PFSK-1 (cell line): ENCODE measurements around the gene MED12.

Experiments
- FOXP2 ChIP-seq: optimal IDR thresholded peaks from 2 replicates; pipeline ENCODE3; 2011; ENCODE audit warnings: borderline replicate concordance, control low read depth, inconsistent platforms; ENCODE audit not compliant: insufficient read depth; ENCODE audit errors: extremely low read length, extremely low read depth
- POLR2AphosphoS5 ChIP-seq: IDR thresholded peaks from 2 replicates; pipeline ENCODE4 v1.6.1; 2012; ENCODE audit warnings: low read depth, mild to moderate bottlenecking, control low read depth, low read length, moderate library complexity
- REST ChIP-seq, 2 experiments: IDR thresholded peaks; 2 replicates each; pipeline versions ENCODE4 v1.6.1 to v1.8.0; 2011 to 2012; ENCODE audit warnings: low read depth in 2 of 2, low read length in 2 of 2, control low read depth in 1 of 2, inconsistent platforms in 1 of 2, mild to moderate bottlenecking in 1 of 2, moderate library complexity in 1 of 2; ENCODE audit not compliant: insufficient read depth in 1 of 2
- SIN3A ChIP-seq: IDR thresholded peaks from 2 replicates; pipeline ENCODE4 v1.6.1; 2012; ENCODE audit warnings: mild to moderate bottlenecking, low read length, moderate library complexity, borderline replicate concordance; ENCODE audit not compliant: insufficient read depth
- TAF1 ChIP-seq: IDR thresholded peaks from 2 replicates; pipeline ENCODE4 v1.6.1; 2012; ENCODE audit warnings: low read length, control low read depth, borderline replicate concordance; ENCODE audit not compliant: insufficient read depth

The MED12 gene

GRCh38 chrX:71082822-71083221 lies 35.6 kb upstream of the MED12 start:
- TF ChIP-seq TAF1 = no peak
- no peak for TF ChIP-seq FOXP2
- TF ChIP-seq SIN3A = no peak
- TF ChIP-seq REST (IDR thresholded peaks at IDR 0.05; ENCODE audit: insufficient read depth in 1 of 2, low read depth in 2 of 2, low read length in 2 of 2) = no peak
- TF ChIP-seq POLR2AphosphoS5 = no peak

GRCh38 chrX:71085900-71086299 lies 32.5 kb upstream of the MED12 start:
- no peak for TF ChIP-seq POLR2AphosphoS5
- no peak for TF ChIP-seq FOXP2
- TF ChIP-seq SIN3A = no peak

- TF ChIP-seq SIN3A (no peak), POLR2AphosphoS5 (no peak), TAF1 (no peak)
Observed at GRCh38 chrX:71091263-71091662, 27.1 kb upstream of the MED12 start.

- no peak for TF ChIP-seq FOXP2
- no peak for TF ChIP-seq TAF1
- no peak for TF ChIP-seq SIN3A
- TF ChIP-seq POLR2AphosphoS5 = no peak
- TF ChIP-seq REST (IDR thresholded peaks at IDR 0.05; ENCODE audit: insufficient read depth in 1 of 2, low read depth in 2 of 2, low read length in 2 of 2) = no peak
Observed at GRCh38 chrX:71095033-71095432, 23.4 kb upstream of the MED12 start.

- TF ChIP-seq SIN3A = no peak
- peak; percentile 56; the same call in 1 of the 2 replicates for TF ChIP-seq POLR2AphosphoS5
- no peak for TF ChIP-seq TAF1
Observed at GRCh38 chrX:71095555-71095980, 22.8 kb upstream of the MED12 start, which contains the start of gene FOXO4. FOXO4 (plus strand) TSS chrX:71095851; CDS start chrX:71096529, 678 bp downstream.

- no peak for TF ChIP-seq REST (IDR thresholded peaks at IDR 0.05; ENCODE audit: insufficient read depth in 1 of 2, low read depth in 2 of 2, low read length in 2 of 2)
- no peak for TF ChIP-seq TAF1
- TF ChIP-seq POLR2AphosphoS5 = no peak
- no peak for TF ChIP-seq SIN3A
- TF ChIP-seq FOXP2 = no peak
Observed at GRCh38 chrX:71095981-71096759, 22.2 kb upstream of the MED12 start.

- no peak for TF ChIP-seq POLR2AphosphoS5
- no peak for TF ChIP-seq REST (IDR thresholded peaks at IDR 0.05; ENCODE audit: insufficient read depth in 1 of 2, low read depth in 2 of 2, low read length in 2 of 2)
- TF ChIP-seq SIN3A = no peak
- no peak for TF ChIP-seq TAF1
- no peak for TF ChIP-seq FOXP2
Observed at GRCh38 chrX:71096760-71097032, 21.7 kb upstream of the MED12 start.
